Liver (tissue), 9 donors: ENCODE data around the gene MARCHF6. TPM values are rescaled to one million over a fixed set of nuclear protein-coding genes. Genes with fewer than 3 reads are reported as not detected.

Experiments
- DNase-seq: peaks from one replicate; pipeline ENCODE4 v3.0.0-alpha.2; 2017; ENCODE audit warnings: low spot score
- H3K27ac ChIP-seq, 2 donors: one replicate each; pipeline ENCODE4 v1.7.0; 2013; ENCODE audit warnings: inconsistent platforms in 2 of 2, low read length in 2 of 2, control low read depth in 1 of 2, low read depth in 1 of 2, mild to moderate bottlenecking in 1 of 2
- H3K27me3 ChIP-seq, 4 donors: one replicate each; pipeline versions ENCODE4 v1.6.1 to v1.7.0; 2013; ENCODE audit warnings: low read length in 3 of 4, inconsistent platforms in 1 of 4, mild to moderate bottlenecking in 1 of 4, moderate library complexity in 1 of 4; ENCODE audit not compliant: control insufficient read depth in 4 of 4, insufficient read depth in 4 of 4
- H3K36me3 ChIP-seq, 4 donors: one replicate each; pipeline versions ENCODE4 v1.6.1 to v1.7.0; 2013; ENCODE audit warnings: low read length in 3 of 4, mild to moderate bottlenecking in 3 of 4, low read depth in 1 of 4, moderate library complexity in 1 of 4; ENCODE audit not compliant: control insufficient read depth in 4 of 4, insufficient read depth in 3 of 4
- H3K4me1 ChIP-seq, 4 donors: one replicate each; pipeline versions ENCODE4 v1.6.1 to v1.7.0; 2013; ENCODE audit warnings: low read length in 3 of 4, mild to moderate bottlenecking in 3 of 4, moderate library complexity in 1 of 4; ENCODE audit not compliant: control insufficient read depth in 4 of 4, insufficient read depth in 4 of 4
- H3K4me3 ChIP-seq, 3 donors: one replicate each; pipeline versions ENCODE4 v1.6.1 to v1.7.0; 2013; ENCODE audit warnings: low read length in 3 of 3, control low read depth in 1 of 3, low read depth in 1 of 3, mild to moderate bottlenecking in 1 of 3
- H3K9ac ChIP-seq, 2 donors: one replicate each; pipeline ENCODE4 v1.7.0; 2013; ENCODE audit warnings: low read length in 2 of 2, mild to moderate bottlenecking in 2 of 2, moderate library complexity in 2 of 2, control low read depth in 1 of 2, low read depth in 1 of 2
- H3K9me3 ChIP-seq, 4 donors: one replicate each; pipeline versions ENCODE4 v1.6.1 to v1.7.0; 2013; ENCODE audit warnings: low read length in 3 of 4; ENCODE audit not compliant: control insufficient read depth in 4 of 4
- ATF3 ChIP-seq: IDR thresholded peaks from 2 replicates; pipeline ENCODE4 v1.6.1; 2016; ENCODE audit warnings: antibody characterized with exemption
- EGR1 ChIP-seq, 2 donors: IDR thresholded peaks; 2 replicates each; pipeline ENCODE4 v1.6.1; 2016 to 2018; ENCODE audit warnings: antibody characterized with exemption in 2 of 2, low read depth in 2 of 2
- FOXA1 ChIP-seq: IDR thresholded peaks from 2 replicates; pipeline ENCODE4 v1.6.1; 2016; ENCODE audit warnings: antibody characterized with exemption
- FOXA2 ChIP-seq: IDR thresholded peaks from 2 replicates; pipeline ENCODE4 v1.6.1; 2016; ENCODE audit warnings: antibody characterized with exemption
- GABPA ChIP-seq, 2 donors: IDR thresholded peaks in 1 of 2; conservative IDR thresholded peaks in 1 of 2; 2 replicates each; pipeline ENCODE4 v1.6.1; 2016; ENCODE audit warnings: antibody characterized with exemption in 2 of 2, mild to moderate bottlenecking in 1 of 2, moderate library complexity in 1 of 2
- HNF4A ChIP-seq, 2 donors: conservative IDR thresholded peaks; 2 replicates each; pipeline ENCODE4 v1.6.1; 2016; ENCODE audit warnings: antibody characterized with exemption in 2 of 2, mild to moderate bottlenecking in 2 of 2
- HNF4G ChIP-seq: IDR thresholded peaks from 2 replicates; pipeline ENCODE4 v1.6.1; 2016; ENCODE audit warnings: antibody characterized with exemption
- JUND ChIP-seq, 2 donors: IDR thresholded peaks; 2 replicates each; pipeline ENCODE4 v1.6.1; 2016; ENCODE audit warnings: antibody characterized with exemption in 2 of 2
- NR2F2 ChIP-seq: IDR thresholded peaks from 2 replicates; pipeline ENCODE4 v1.6.1; 2016; ENCODE audit warnings: antibody characterized with exemption
- RAD21 ChIP-seq, 2 donors: IDR thresholded peaks; 2 replicates each; pipeline ENCODE4 v1.6.1; 2016; ENCODE audit warnings: antibody characterized with exemption in 2 of 2, mild to moderate bottlenecking in 2 of 2
- REST ChIP-seq: IDR thresholded peaks from 2 replicates; pipeline ENCODE4 v1.6.1; 2016; ENCODE audit warnings: antibody characterized with exemption, mild to moderate bottlenecking
- RXRA ChIP-seq, 2 donors: IDR thresholded peaks; 2 replicates each; pipeline ENCODE4 v1.6.1; 2017 to 2018; ENCODE audit warnings: antibody characterized with exemption in 2 of 2, mild to moderate bottlenecking in 1 of 2
- SP1 ChIP-seq: IDR thresholded peaks from 2 replicates; pipeline ENCODE4 v1.6.1; 2018; ENCODE audit warnings: antibody characterized with exemption, mild to moderate bottlenecking
- TAF1 ChIP-seq: conservative IDR thresholded peaks from 2 replicates; pipeline ENCODE4 v1.6.1; 2016; ENCODE audit warnings: antibody characterized with exemption, mild to moderate bottlenecking
- YY1 ChIP-seq: IDR thresholded peaks from 2 replicates; pipeline ENCODE4 v1.6.1; 2016; ENCODE audit warnings: antibody characterized with exemption, mild to moderate bottlenecking
- WGBS: extraction: QIAGEN DNeasy Blood & Tissue Kit; methylation state at CpG from one replicate; pipeline ENCODE4 v1.1.7; 2013; 5-methylcytosine and 5-hydroxymethylcytosine counted together
- polyA plus RNA-seq, 2 donors: library from polyadenylated mRNA; stranded (reverse) in 1 of 2; unstranded in 1 of 2; fragments of 200-250 nt in 1 of 2; fragments of >200 nt in 1 of 2; fragmentation: Nextera tagmentation in 1 of 2; extraction: Ambion mirVana in 1 of 2; gene quantifications; one replicate each; pipeline versions ENCODE4 v1.2.1 to v1.2.3, GENCODE V29; 2013 to 2015
- total RNA-seq, 2 donors: library from RNA; depleted of rRNA; stranded (reverse); fragments of >200 nt; gene quantifications; one replicate each; pipeline ENCODE4 v1.2.3, GENCODE V29; 2014
- TF ChIP-seq, protein P1 (sequence below): IDR thresholded peaks from 2 replicates; pipeline ENCODE4 v1.6.1; 2016; ENCODE audit warnings: antibody characterized with exemption
- TF ChIP-seq, protein P2 (sequence below): fragments of 150-350 bp; IDR thresholded peaks from 2 replicates; pipeline ENCODE4 v1.5.1; 2017; ENCODE audit warnings: improper control_type of control experiment, low read depth, low read length; ENCODE audit not compliant: missing input control
- TF ChIP-seq, protein P3 (sequence below): IDR thresholded peaks from 2 replicates; pipeline ENCODE4 v1.6.1; 2016; ENCODE audit warnings: antibody characterized with exemption
- donor health status: healthy.
- donor health status: healthy.
- donor health status: healthy.
- donor health status: healthy.
- donor health status: healthy.

MARCHF6 gene
- total and polyA plus RNA-seq, 4 donors: 20.6 to 77.7 (median 62.4) TPM

- Histone ChIP-seq H3K36me3 (peaks cover 0 to 2% (median 0%) of the 10 kb centered on the region in 4 donors), H3K27me3 (no peaks in the 10 kb centered on the region), H3K4me3 (no peak overlapping the region), H3K4me1 (peaks cover 4 to 56% (median 47%) of the 10 kb centered on the region in 4 donors), H3K27ac (peak overlapping the region; percentile 89 to 90), H3K9ac (peak overlapping the region; percentile 33 to 36), H3K9me3 (no peaks in the 10 kb centered on the region)
- WGBS: 59% methylated on average over 5 of the region's 5 CpGs
- no peak for DNase-seq
- TF ChIP-seq SP1 (peak; percentile 12), JUND (IDR thresholded peaks at IDR 0.05) (peak in 1 of 2 donors; percentile 21), HNF4A (conservative IDR thresholded peaks at IDR 0.05) (peak in 1 of 2 donors; percentile 30), RXRA (IDR thresholded peaks at IDR 0.05) (peak in 1 of 2 donors; percentile 28), NR2F2 (no peak), RAD21 (IDR thresholded peaks at IDR 0.05) (no peak), YY1 (peak; percentile 71)
- TF ChIP-seq, protein P1, sequence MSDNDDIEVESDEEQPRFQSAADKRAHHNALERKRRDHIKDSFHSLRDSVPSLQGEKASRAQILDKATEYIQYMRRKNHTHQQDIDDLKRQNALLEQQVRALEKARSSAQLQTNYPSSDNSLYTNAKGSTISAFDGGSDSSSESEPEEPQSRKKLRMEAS: peak; percentile 60
These were observed 49.8 kb upstream of the MARCHF6 start for GRCh38 chr5:10303699-10304170.

DNA sequence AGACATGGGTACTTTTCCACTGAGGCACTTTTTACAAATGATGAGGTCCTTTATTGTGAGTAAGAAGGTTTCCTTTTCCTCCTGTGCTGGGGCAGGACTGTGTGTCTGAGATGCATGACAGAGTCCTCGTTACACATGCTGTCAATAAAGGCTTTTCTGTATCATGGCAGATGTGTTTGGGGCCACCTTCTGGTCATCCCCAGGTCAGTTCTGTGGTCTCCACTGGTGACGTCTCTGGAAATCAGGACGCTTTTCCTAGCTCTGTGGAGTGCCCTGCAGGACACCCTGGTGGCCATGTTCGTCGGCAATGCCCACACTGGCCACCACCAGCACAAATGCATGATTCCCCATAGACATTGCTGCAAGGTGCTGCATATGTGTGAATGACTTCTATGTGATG, 48.6 kb upstream of the MARCHF6 start:
- Histone ChIP-seq H3K9me3 (no peaks in the 10 kb centered on the region), H3K27ac (peak overlapping the region; percentile 89 to 90), H3K27me3 (no peaks in the 10 kb centered on the region), H3K36me3 (peaks cover 0 to under 1% (median 0%) of the 10 kb centered on the region in 4 donors), H3K4me1 (peaks cover 4 to 55% (median 43%) of the 10 kb centered on the region in 4 donors), H3K4me3 (peak overlapping the region in 1 of 3 donors; percentile 24), H3K9ac (peak overlapping the region in 1 of 2 donors; percentile 49)
- TF ChIP-seq TAF1: no peak
- TF ChIP-seq, protein P2, sequence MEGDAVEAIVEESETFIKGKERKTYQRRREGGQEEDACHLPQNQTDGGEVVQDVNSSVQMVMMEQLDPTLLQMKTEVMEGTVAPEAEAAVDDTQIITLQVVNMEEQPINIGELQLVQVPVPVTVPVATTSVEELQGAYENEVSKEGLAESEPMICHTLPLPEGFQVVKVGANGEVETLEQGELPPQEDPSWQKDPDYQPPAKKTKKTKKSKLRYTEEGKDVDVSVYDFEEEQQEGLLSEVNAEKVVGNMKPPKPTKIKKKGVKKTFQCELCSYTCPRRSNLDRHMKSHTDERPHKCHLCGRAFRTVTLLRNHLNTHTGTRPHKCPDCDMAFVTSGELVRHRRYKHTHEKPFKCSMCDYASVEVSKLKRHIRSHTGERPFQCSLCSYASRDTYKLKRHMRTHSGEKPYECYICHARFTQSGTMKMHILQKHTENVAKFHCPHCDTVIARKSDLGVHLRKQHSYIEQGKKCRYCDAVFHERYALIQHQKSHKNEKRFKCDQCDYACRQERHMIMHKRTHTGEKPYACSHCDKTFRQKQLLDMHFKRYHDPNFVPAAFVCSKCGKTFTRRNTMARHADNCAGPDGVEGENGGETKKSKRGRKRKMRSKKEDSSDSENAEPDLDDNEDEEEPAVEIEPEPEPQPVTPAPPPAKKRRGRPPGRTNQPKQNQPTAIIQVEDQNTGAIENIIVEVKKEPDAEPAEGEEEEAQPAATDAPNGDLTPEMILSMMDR: peak; percentile 42
- no peak for TF ChIP-seq EGR1 (IDR thresholded peaks at IDR 0.05; ENCODE audit: low read depth in 2 of 2)
- peak; percentile 55 for TF ChIP-seq FOXA2
- no peak for TF ChIP-seq ATF3
- no peak for TF ChIP-seq NR2F2
- TF ChIP-seq SP1: no peak
- TF ChIP-seq HNF4G: no peak
- TF ChIP-seq, protein P3, sequence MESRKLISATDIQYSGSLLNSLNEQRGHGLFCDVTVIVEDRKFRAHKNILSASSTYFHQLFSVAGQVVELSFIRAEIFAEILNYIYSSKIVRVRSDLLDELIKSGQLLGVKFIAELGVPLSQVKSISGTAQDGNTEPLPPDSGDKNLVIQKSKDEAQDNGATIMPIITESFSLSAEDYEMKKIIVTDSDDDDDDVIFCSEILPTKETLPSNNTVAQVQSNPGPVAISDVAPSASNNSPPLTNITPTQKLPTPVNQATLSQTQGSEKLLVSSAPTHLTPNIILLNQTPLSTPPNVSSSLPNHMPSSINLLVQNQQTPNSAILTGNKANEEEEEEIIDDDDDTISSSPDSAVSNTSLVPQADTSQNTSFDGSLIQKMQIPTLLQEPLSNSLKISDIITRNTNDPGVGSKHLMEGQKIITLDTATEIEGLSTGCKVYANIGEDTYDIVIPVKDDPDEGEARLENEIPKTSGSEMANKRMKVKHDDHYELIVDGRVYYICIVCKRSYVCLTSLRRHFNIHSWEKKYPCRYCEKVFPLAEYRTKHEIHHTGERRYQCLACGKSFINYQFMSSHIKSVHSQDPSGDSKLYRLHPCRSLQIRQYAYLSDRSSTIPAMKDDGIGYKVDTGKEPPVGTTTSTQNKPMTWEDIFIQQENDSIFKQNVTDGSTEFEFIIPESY: no peak
- TF ChIP-seq RAD21 (IDR thresholded peaks at IDR 0.05): peak; percentile 60 to 70
- TF ChIP-seq REST: no peak
- no peak for TF ChIP-seq GABPA (IDR thresholded peaks at IDR 0.05 in 1 of 2, conservative IDR thresholded peaks at IDR 0.05 in 1 of 2)
- TF ChIP-seq FOXA1: no peak
- TF ChIP-seq RXRA (IDR thresholded peaks at IDR 0.05): no peak
- 34% methylated on average over 5 of the region's 5 CpGs for WGBS
- DNase-seq: no peak
